Osteocyte (in vitro differentiated cells): ENCODE data around the gene PKHD1. TPM values are rescaled to one million over a fixed set of nuclear protein-coding genes. Genes with fewer than 3 reads are reported as not detected.

Experiments
- DNase-seq: peaks from one replicate; pipeline ENCODE4 v3.0.0; 2021; ENCODE audit warnings: mixed read lengths; ENCODE audit not compliant: unreplicated experiment; ENCODE audit errors: extremely low spot score
- H3K27ac Mint-ChIP-seq: one replicate; pipeline ENCODE4 v1.8.0; 2021; ENCODE audit warnings: mild to moderate bottlenecking, mixed read lengths; ENCODE audit not compliant: unreplicated experiment
- H3K27me3 Mint-ChIP-seq: one replicate; pipeline ENCODE4 v1.8.0; 2021; ENCODE audit warnings: mixed read lengths; ENCODE audit not compliant: unreplicated experiment
- H3K36me3 Mint-ChIP-seq: one replicate; pipeline ENCODE4 v1.8.0; 2021; ENCODE audit warnings: mixed read lengths; ENCODE audit not compliant: unreplicated experiment
- H3K4me1 Mint-ChIP-seq: one replicate; pipeline ENCODE4 v1.8.0; 2021; ENCODE audit warnings: mixed read lengths; ENCODE audit not compliant: unreplicated experiment
- H3K4me3 Mint-ChIP-seq: one replicate; pipeline ENCODE4 v1.8.0; 2021; ENCODE audit warnings: mild to moderate bottlenecking, moderate library complexity, mixed read lengths; ENCODE audit not compliant: unreplicated experiment
- H3K9me3 Mint-ChIP-seq: one replicate; pipeline ENCODE4 v1.8.0; 2021; ENCODE audit warnings: mixed read lengths; ENCODE audit not compliant: unreplicated experiment
- CTCF ChIP-seq: fragments of 200-600 bp; sonication (generic); IDR thresholded peaks from 2 replicates; pipeline ENCODE4 v1.5.0; 2021; ENCODE audit warnings: antibody characterized with exemption, mild to moderate bottlenecking, moderate library complexity
- total RNA-seq: library from RNA; stranded (reverse); gene quantifications from 2 replicates; pipeline ENCODE4 v1.2.1, GENCODE V29; 2021

The PKHD1 gene
- total RNA-seq, 1 donor from 2014 or later = not detected

- Mint-ChIP-seq H3K27ac (no peak overlapping the region), H3K4me3 (no peak overlapping the region), H3K9me3 (no peaks in the 10 kb centered on the region), H3K36me3 (no peaks in the 10 kb centered on the region), H3K4me1 (peaks cover 10% of the 10 kb centered on the region), H3K27me3 (peaks cover 6% of the 10 kb centered on the region)
- DNase-seq = no peak
- no peak for TF ChIP-seq CTCF
These were observed 245.2 kb downstream of the PKHD1 start for GRCh38 chr6:51842061-51842803.

- H3K36me3 Mint-ChIP-seq = no peaks in the 10 kb centered on the region
- peaks cover 10% of the 10 kb centered on the region for H3K4me1 Mint-ChIP-seq
- TF ChIP-seq CTCF = no peak
- peaks cover 6% of the 10 kb centered on the region for H3K27me3 Mint-ChIP-seq
- H3K9me3 Mint-ChIP-seq = no peaks in the 10 kb centered on the region
- DNase-seq = no peak
- no peak overlapping the region for H3K4me3 Mint-ChIP-seq
- H3K27ac Mint-ChIP-seq = no peak overlapping the region
These were observed 245.8 kb downstream of the PKHD1 start for GRCh38 chr6:51841626-51842025.

- peaks cover 10% of the 10 kb centered on the region for H3K4me1 Mint-ChIP-seq
- H3K4me3 Mint-ChIP-seq = no peak overlapping the region
- no peak for DNase-seq
- H3K27ac Mint-ChIP-seq = no peak overlapping the region
- TF ChIP-seq CTCF = no peak
- no peaks in the 10 kb centered on the region for H3K9me3 Mint-ChIP-seq
- H3K27me3 Mint-ChIP-seq = peaks cover 10% of the 10 kb centered on the region
- no peaks in the 10 kb centered on the region for H3K36me3 Mint-ChIP-seq
These were observed 247.6 kb downstream of the PKHD1 start for GRCh38 chr6:51839726-51840374.

GRCh38 chr6:51830666-51831065, 256.7 kb downstream of the PKHD1 start:
- no peak overlapping the region for H3K27ac Mint-ChIP-seq
- H3K27me3 Mint-ChIP-seq = peaks cover 21% of the 10 kb centered on the region
- no peaks in the 10 kb centered on the region for H3K9me3 Mint-ChIP-seq
- no peaks in the 10 kb centered on the region for H3K36me3 Mint-ChIP-seq
- H3K4me1 Mint-ChIP-seq = no peaks in the 10 kb centered on the region
- H3K4me3 Mint-ChIP-seq = no peak overlapping the region
- no peak for DNase-seq
- TF ChIP-seq CTCF = no peak

- Mint-ChIP-seq H3K4me1 (no peaks in the 10 kb centered on the region), H3K4me3 (no peak overlapping the region), H3K9me3 (no peaks in the 10 kb centered on the region), H3K27ac (no peak overlapping the region), H3K27me3 (peaks cover 27% of the 10 kb centered on the region), H3K36me3 (no peaks in the 10 kb centered on the region)
- DNase-seq = no peak
- TF ChIP-seq CTCF = no peak
These were observed 259.8 kb downstream of the PKHD1 start for GRCh38 chr6:51827580-51827979.
